ENCODE measurements around the gene VEGFC. TPM values are rescaled to one million over a fixed set of nuclear protein-coding genes. Genes with fewer than 3 reads are reported as not detected.

The VEGFC gene
- total and polyA plus RNA-seq, 3 donors from 2014 or later: 2.8 to 4.3 (median 4.0) TPM

DNA sequence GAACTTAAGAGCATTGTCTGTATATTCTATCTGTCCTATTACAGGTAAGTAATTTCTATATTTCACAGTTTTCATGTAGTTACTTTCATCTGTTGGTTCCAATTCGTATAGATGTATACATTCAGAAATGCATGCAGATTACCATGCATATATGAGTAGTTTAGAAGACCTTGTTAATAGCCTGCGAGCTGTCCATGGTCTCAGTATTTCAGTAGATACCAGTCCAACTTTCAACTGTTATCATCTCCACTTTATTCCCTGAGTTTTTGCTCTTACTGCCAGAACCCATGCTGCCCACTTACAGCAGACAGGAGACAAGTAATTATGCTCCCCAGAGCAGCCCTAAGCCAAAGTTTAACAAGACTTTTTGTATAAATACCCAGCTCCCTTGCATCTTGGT is 37.7 kb downstream of the VEGFC start:
- no peaks in the 10 kb centered on the region for H3K27me3 ChIP-seq
- H3K4me3 ChIP-seq: no peak overlapping the region
- TF ChIP-seq POLR2A (IDR thresholded peaks at IDR 0.05) (no peak), CTCF (IDR thresholded peaks at IDR 0.05) (no peak)
- H3K4me1 ChIP-seq: no peaks in the 10 kb centered on the region
- WGBS, 2 donors: 86% methylated on average over 2 of the region's 2 CpGs
- no peaks in the 10 kb centered on the region for H3K9me3 ChIP-seq
- intact Hi-C loops (cut with DNase I; ENCODE audit: low total_unique reads): no loop called here
- no peak for DNase-seq
- no peak overlapping the region for H3K27ac ChIP-seq
- H3K36me3 ChIP-seq (ENCODE audit: low read depth, missing control alignments): no peaks in the 10 kb centered on the region

- TF ChIP-seq CTCF (IDR thresholded peaks at IDR 0.05) (no peak), POLR2A (IDR thresholded peaks at IDR 0.05) (no peak)
- H3K9me3 ChIP-seq: no peaks in the 10 kb centered on the region
- H3K27ac ChIP-seq: no peak overlapping the region
- no peaks in the 10 kb centered on the region for H3K4me1 ChIP-seq
- no peak overlapping the region for H3K4me3 ChIP-seq
- DNase-seq: no peak
- intact Hi-C loops (cut with DNase I; ENCODE audit: low total_unique reads): no loop called here
- WGBS, 2 donors: 70 to 79% methylated on average over 3 of the region's 3 CpGs
- H3K36me3 ChIP-seq (ENCODE audit: low read depth, missing control alignments): no peaks in the 10 kb centered on the region
- H3K27me3 ChIP-seq: no peaks in the 10 kb centered on the region
Observed at GRCh38 chr4:176753049-176753448, 39.7 kb downstream of the VEGFC start.

DNA sequence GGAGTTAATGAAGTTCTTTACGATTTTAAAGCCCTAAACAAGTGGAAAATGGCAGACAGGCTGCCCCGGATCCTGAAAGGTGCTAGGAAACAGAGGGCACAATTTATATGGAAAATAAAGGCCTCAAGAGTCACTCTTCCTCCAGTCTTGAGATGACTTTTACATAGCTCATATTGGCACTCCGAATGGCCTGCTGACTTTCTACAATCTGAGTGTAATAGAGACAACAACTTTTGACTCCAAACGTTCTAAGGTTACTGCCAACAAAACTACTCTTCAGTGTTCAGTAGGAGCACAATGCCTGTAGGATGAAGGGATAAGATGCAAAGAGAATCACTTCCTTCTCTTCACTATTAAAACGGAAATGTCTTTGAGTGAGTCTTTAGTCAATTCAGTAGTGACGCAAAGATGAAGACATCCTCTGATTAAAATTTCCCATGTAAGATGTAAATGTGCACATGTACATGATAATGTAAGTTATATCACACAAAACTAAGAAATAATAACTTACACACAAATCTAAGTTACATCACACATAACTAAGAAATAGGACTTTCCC is 40.5 kb downstream of the VEGFC start:
- DNase-seq: no peak
- Histone ChIP-seq H3K4me3 (no peak overlapping the region), H3K36me3 (ENCODE audit: low read depth, missing control alignments) (no peaks in the 10 kb centered on the region), H3K4me1 (no peaks in the 10 kb centered on the region), H3K9me3 (no peaks in the 10 kb centered on the region), H3K27me3 (no peaks in the 10 kb centered on the region), H3K27ac (no peak overlapping the region)
- 85 to 88% methylated on average over 6 of the region's 6 CpGs for WGBS, 2 donors
- TF ChIP-seq POLR2A (IDR thresholded peaks at IDR 0.05) (no peak), CTCF (IDR thresholded peaks at IDR 0.05) (no peak)
- intact Hi-C loops (cut with DNase I; ENCODE audit: low total_unique reads): no loop called here

- Histone ChIP-seq H3K27me3 (no peaks in the 10 kb centered on the region), H3K9me3 (no peaks in the 10 kb centered on the region), H3K36me3 (ENCODE audit: low read depth, missing control alignments) (no peaks in the 10 kb centered on the region), H3K4me3 (no peak overlapping the region), H3K4me1 (no peaks in the 10 kb centered on the region), H3K27ac (no peak overlapping the region)
- WGBS, 2 donors: 54 to 58% methylated on average over 2 of the region's 2 CpGs
- DNase-seq: no peak
- TF ChIP-seq POLR2A (IDR thresholded peaks at IDR 0.05) (no peak), CTCF (IDR thresholded peaks at IDR 0.05) (no peak)
- intact Hi-C loops (cut with DNase I; ENCODE audit: low total_unique reads): no loop called here
Observed at GRCh38 chr4:176751061-176751460, 41.7 kb downstream of the VEGFC start.

DNA sequence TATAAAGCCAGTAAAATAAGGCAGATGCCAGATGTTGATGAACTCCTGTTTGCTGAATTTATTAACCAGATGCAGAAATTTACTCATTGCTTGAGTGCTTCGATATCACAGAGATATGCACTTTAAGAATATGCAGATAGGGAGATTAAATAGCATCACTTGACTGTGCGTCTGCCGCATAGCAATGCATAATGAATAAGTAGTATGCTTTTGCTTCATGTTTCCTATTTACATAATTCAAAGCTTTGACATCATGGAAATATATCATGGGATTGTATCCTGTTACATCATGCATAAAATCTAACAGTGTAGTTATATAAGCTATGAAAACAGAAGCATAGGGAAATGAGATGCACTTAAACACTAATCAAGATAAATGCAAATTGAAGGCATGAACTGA is 45.9 kb downstream of the VEGFC start:
- H3K36me3 ChIP-seq (ENCODE audit: low read depth, missing control alignments): no peaks in the 10 kb centered on the region
- H3K27me3 ChIP-seq: no peaks in the 10 kb centered on the region
- DNase-seq: no peak
- H3K4me3 ChIP-seq: no peak overlapping the region
- H3K9me3 ChIP-seq: no peaks in the 10 kb centered on the region
- 90 to 99% methylated on average over 3 of the region's 3 CpGs for WGBS, 2 donors
- H3K27ac ChIP-seq: no peak overlapping the region
- intact Hi-C loops (cut with DNase I; ENCODE audit: low total_unique reads): no loop called here
- TF ChIP-seq POLR2A (IDR thresholded peaks at IDR 0.05) (no peak), CTCF (IDR thresholded peaks at IDR 0.05) (no peak)
- H3K4me1 ChIP-seq: no peaks in the 10 kb centered on the region

Data from testis (tissue), 3 donors.